SU-DHL-6 (cell line): Measurements from ENCODE around the gene SMTN.

ENCODE experiments used
- EZH2phosphoT487 ChIP-seq: fragments of 200-600 bp; sonication (generic), shearing (Covaris generic); conservative IDR thresholded peaks from 2 replicates; pipeline ENCODE4 v1.6.1; 2018; ENCODE audit warnings: mild to moderate bottlenecking, antibody characterized with exemption, low read length, moderate library complexity, mixed read lengths
- TF ChIP-seq, protein P1 (sequence below): fragments of 200-600 bp; sonication (generic); IDR thresholded peaks from one replicate; pipeline ENCODE4 v1.5.1; 2017; ENCODE audit warnings: antibody characterized with exemption, mild to moderate bottlenecking, low read length, moderate library complexity; ENCODE audit not compliant: insufficient read depth, poor library complexity, severe bottlenecking

DNA sequence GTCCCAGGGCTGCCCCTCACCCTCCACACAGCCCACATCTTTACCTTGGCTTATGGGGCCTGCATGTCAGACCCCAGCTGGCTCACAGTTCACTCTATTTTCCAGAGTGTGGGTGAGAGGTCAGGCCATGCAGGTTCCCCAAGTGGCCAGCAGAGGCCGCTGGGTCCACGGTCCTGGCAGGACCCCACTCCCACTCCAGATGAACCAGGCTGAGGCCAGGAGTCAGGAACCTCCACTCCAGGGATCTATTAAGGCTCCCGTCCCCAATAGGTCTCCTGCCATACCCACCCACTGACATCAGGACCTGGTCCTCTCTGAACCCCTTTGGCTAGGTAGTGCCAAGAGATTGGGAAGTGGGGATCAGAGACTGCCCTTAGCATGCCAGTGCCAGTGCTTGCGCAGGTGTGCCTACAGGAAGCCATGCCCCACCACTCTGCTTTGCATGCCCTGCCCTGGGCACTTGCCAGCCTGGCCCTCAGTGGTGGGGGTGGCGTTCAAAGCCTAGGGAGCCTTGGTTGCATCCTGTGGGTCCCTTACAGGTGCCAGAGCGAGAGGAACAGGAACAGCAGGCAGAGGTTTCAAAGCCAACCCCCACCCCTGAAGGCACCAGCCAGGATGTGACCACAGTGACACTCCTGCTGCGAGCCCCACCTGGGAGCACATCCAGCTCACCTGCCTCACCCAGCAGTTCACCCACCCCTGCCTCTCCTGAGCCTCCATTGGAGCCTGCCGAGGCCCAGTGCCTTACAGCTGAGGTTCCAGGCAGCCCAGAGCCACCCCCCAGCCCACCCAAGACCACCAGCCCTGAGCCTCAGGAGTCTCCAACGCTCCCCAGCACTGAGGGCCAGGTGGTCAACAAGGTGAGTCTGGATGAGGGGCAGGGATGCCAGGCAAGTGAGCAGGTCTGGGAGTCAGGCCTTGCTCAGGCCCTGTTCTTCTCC is 8.3 kb downstream of the SMTN start:
- no peak for TF ChIP-seq EZH2phosphoT487
- TF ChIP-seq, protein P1, sequence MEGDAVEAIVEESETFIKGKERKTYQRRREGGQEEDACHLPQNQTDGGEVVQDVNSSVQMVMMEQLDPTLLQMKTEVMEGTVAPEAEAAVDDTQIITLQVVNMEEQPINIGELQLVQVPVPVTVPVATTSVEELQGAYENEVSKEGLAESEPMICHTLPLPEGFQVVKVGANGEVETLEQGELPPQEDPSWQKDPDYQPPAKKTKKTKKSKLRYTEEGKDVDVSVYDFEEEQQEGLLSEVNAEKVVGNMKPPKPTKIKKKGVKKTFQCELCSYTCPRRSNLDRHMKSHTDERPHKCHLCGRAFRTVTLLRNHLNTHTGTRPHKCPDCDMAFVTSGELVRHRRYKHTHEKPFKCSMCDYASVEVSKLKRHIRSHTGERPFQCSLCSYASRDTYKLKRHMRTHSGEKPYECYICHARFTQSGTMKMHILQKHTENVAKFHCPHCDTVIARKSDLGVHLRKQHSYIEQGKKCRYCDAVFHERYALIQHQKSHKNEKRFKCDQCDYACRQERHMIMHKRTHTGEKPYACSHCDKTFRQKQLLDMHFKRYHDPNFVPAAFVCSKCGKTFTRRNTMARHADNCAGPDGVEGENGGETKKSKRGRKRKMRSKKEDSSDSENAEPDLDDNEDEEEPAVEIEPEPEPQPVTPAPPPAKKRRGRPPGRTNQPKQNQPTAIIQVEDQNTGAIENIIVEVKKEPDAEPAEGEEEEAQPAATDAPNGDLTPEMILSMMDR, result peak; percentile 78
